Bone marrow (tissue), 2 donors: ENCODE measurements around the gene COBL.

Experiments
- DNase-seq, 2 donors: peaks; one replicate each; lab custom pipeline; 2025; lab: John Stamatoyannopoulos, UW

Gene COBL

GRCh38 chr7:51253157-51253556 is 63.5 kb downstream of the COBL start:
- no peak for DNase-seq

- no peak for DNase-seq
Observed at GRCh38 chr7:51251290-51251689, 65.3 kb downstream of the COBL start.

DNA sequence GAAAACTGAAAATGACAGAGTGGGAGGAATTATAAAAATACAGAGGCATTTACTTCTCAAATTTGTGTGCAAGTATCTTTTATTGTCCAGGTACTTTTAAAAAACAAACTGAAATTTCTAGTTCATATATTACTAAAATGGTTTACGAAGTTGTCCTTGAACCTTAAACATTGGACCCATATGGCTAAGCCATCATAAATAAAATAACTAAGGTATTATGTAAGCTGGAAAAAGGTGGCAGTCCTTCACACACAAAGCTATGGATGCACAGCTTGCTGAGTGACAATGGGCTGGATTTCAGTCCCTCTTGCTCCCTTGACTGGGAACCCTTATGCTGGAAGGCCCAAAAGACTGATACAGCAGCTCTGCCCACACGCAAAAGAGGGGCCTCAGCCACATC is 66.1 kb downstream of the COBL start:
- DNase-seq = no peak

GRCh38 chr7:51249991-51250390 is 66.6 kb downstream of the COBL start:
- no peak for DNase-seq

GRCh38 chr7:51249187-51249945 is 67.2 kb downstream of the COBL start:
- DNase-seq = no peak

DNA sequence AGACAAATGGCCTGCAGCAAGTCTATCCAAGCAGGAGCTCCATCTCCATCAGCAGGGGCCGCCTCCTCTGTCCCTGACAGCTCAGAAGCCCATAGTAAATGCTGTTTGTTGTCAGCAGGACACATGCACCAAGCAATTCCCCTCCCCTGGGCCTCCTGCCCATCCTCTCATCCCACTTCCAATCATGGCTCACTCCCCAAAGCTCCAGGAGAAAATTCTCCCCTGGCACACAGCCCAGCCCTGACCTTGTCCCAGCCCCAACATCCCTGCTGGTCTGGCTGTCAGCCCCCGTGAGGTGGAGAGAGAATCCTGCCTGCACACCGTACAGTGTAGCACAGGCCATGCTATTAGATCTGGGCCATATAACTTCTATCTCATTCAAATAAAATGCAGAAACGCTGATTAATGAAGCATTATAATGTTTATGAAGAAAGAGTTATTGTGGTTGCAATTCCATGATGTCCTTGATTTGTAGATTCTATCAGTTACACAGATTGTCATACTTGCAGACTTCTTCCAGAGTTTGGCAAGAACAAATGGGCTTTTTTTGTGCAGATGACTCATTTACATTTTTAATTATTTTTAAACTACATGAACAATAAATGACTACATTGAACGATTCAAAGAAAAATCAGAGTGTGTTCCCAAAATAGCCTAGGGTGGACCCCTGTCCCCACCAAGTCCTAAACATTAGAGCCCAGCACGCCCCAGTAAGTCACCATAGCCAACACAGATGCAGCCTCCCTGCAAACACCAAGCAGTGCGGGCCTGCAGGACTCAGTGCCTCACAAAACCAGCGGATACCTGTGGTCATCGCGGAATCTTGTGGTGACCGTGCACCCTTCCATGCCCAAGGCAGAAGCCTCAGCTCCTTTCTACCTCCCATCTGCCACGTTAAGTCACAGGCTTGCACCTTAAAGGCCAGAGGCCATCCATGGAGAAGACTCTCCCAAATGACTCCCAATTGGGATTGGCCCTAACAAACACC is 70.1 kb downstream of the COBL start:
- DNase-seq = no peak

GRCh38 chr7:51244885-51245284 is 71.7 kb downstream of the COBL start:
- DNase-seq = no peak

GRCh38 chr7:51244053-51244452 is 72.6 kb downstream of the COBL start:
- no peak for DNase-seq

DNA sequence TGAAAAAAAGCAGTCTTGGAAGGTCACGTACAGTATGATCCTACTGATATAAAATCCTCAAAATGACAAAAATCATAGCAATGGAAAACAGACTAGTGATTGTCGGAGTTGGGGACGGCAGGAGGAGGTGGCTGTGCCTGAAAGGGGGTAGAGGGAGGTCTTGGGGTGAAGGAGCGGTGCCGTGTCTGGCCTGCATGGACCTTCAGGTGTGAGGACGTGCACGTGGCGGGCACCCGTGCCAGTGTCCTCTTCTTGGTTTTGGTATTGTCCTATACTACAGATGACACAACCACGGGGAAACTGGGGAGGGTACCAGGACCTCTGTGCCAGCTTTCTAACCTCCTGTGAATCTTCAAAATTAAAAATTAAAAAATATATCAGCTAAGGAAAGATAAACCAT is 73.0 kb downstream of the COBL start:
- no peak for DNase-seq

DNA sequence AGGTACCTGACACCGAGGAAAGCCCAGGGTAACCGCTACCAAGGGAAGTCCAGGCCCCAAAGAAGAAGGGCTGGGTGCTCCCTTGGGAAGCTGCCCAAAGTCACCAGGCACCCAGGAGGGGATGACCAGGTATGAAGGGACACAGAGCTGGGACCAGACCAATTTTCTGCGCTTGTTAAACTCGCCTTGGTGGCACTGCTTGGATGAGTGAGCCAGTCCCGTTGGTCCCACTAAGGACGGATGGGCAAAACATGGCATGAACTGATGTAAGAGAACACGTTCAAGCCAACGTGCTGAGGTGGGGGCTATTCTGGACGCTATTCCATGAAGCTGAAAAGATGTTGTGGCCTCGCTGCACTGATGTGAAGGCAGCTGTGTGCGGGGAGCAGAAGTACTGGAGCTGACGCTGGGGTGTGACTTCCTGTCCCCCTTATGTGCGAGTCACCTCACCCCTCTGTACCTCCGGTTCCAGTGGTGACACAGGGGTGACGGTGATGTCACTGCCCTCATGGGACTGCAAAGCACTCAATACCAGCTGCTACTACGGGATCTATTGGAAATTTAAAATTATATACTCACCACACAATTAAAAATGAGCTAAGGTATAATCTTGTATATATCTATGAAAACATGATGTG is 73.6 kb downstream of the COBL start:
- DNase-seq = no peak

GRCh38 chr7:51242007-51242691 is 74.5 kb downstream of the COBL start:
- no peak for DNase-seq

- DNase-seq = no peak
Observed at GRCh38 chr7:51240868-51241267, 75.7 kb downstream of the COBL start.

GRCh38 chr7:51239691-51240090 is 76.9 kb downstream of the COBL start:
- DNase-seq = no peak

- DNase-seq = no peak
Observed at GRCh38 chr7:51238981-51239495, 77.6 kb downstream of the COBL start.

GRCh38 chr7:51237446-51238133 is 79.0 kb downstream of the COBL start:
- DNase-seq = no peak

GRCh38 chr7:51236470-51237132 is 80.0 kb downstream of the COBL start:
- DNase-seq = no peak

- DNase-seq = no peak
Observed at GRCh38 chr7:51235593-51236313, 80.9 kb downstream of the COBL start.

- DNase-seq = no peak
Observed at GRCh38 chr7:51234609-51235308, 81.8 kb downstream of the COBL start.

DNA sequence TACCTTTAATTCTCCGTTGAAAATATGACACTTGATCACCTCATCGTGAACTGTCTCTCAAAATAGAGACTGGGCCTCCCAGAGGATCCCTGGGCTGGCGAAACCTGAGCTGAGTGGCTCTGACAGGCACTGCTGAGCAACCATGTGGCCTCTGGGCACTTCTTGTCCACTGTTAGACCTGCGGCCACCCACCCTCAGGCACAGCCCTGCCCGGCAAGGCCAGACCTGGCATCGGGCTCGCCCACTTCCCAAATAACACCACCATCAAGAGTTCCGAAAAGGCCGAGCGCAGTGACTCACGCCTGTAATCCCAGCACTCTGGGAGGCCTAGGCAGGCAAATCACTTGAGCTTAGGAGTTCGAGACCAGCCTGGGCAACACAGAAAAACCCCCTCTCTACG is 82.5 kb downstream of the COBL start:
- no peak for DNase-seq
